Measurements from ENCODE around the gene TPPP3.

- TF ChIP-seq CTCF (IDR thresholded peaks at IDR 0.05; ENCODE audit: insufficient read depth, low read length) (no peak), POLR2AphosphoS5 (IDR thresholded peaks at IDR 0.05; ENCODE audit: low read depth) (no peak)
Measured at GRCh38 chr16:67430504-67430976, 37.2 kb upstream of the TPPP3 start.

Measured in HL-60 (cell line).